ENCODE results near the gene CACNA2D3. TPM values are rescaled to one million over a fixed set of nuclear protein-coding genes. Genes with fewer than 3 reads are reported as not detected.

Gene CACNA2D3
- total RNA-seq, 4 donors from 2014 or later, result 0.83 to 5.0 (median 2.5) TPM

- H3K36me3 ChIP-seq, result no peaks in the 10 kb centered on the region
- no peaks in the 10 kb centered on the region for H3K27me3 ChIP-seq
- H3K4me3 ChIP-seq, result peak overlapping the region in 1 of 2 donors; percentile 3
- H3K27ac ChIP-seq, result peak overlapping the region; percentile 83 to 89
- peak; percentile 68 to 80 for DNase-seq
- intact Hi-C loops (cut with DNase I; ENCODE audit: low total_unique reads), result no loop called here
- no peaks in the 10 kb centered on the region for H3K9me3 ChIP-seq
- no peak for TF ChIP-seq POLR2A (IDR thresholded peaks at IDR 0.05)
- no peaks in the 10 kb centered on the region for H3K4me1 ChIP-seq
These were observed 538.4 kb downstream of the CACNA2D3 start for GRCh38 chr3:54660714-54661132.

DNA sequence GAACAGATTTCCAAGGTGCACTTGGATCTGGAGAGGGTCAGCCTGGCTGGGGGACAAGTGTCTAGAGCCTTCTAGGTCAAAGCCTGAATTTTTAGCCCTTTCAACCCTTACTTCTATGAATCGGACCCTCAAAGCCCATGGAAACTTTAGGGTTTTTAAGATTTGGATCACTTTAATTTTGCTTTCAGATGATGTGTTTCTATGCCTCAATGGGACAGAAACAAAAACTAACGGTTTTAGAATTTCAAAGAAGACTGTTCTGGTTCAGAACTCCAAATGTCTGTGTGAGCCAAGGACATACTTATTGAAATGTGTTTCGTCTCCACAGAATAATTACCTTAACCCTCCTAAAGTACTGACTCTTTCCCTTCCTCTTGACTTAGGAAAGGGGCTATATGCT lies 538.8 kb downstream of the CACNA2D3 start:
- peak overlapping the region; percentile 83 to 89 for H3K27ac ChIP-seq

GRCh38 chr3:54663501-54664011 lies 541.2 kb downstream of the CACNA2D3 start:
- Histone ChIP-seq H3K27me3 (no peaks in the 10 kb centered on the region), H3K4me1 (no peaks in the 10 kb centered on the region), H3K4me3 (no peak overlapping the region), H3K9me3 (no peaks in the 10 kb centered on the region), H3K27ac (peak overlapping the region; percentile 16 to 46), H3K36me3 (no peaks in the 10 kb centered on the region)
- peak; percentile 18 to 22 for DNase-seq
- TF ChIP-seq POLR2A (IDR thresholded peaks at IDR 0.05), result no peak
- TF ChIP-seq, protein P1, sequence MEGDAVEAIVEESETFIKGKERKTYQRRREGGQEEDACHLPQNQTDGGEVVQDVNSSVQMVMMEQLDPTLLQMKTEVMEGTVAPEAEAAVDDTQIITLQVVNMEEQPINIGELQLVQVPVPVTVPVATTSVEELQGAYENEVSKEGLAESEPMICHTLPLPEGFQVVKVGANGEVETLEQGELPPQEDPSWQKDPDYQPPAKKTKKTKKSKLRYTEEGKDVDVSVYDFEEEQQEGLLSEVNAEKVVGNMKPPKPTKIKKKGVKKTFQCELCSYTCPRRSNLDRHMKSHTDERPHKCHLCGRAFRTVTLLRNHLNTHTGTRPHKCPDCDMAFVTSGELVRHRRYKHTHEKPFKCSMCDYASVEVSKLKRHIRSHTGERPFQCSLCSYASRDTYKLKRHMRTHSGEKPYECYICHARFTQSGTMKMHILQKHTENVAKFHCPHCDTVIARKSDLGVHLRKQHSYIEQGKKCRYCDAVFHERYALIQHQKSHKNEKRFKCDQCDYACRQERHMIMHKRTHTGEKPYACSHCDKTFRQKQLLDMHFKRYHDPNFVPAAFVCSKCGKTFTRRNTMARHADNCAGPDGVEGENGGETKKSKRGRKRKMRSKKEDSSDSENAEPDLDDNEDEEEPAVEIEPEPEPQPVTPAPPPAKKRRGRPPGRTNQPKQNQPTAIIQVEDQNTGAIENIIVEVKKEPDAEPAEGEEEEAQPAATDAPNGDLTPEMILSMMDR (IDR thresholded peaks at IDR 0.05), result no peak
- intact Hi-C loops (cut with DNase I; ENCODE audit: low total_unique reads), result no loop called here

More for the DNA sequence above, 538.8 kb downstream of the CACNA2D3 start:
- TF ChIP-seq POLR2A (IDR thresholded peaks at IDR 0.05), result no peak
- TF ChIP-seq, protein P1 (IDR thresholded peaks at IDR 0.05), result no peak
- DNase-seq, result no peak
- Histone ChIP-seq H3K4me1 (no peaks in the 10 kb centered on the region), H3K9me3 (no peaks in the 10 kb centered on the region), H3K36me3 (no peaks in the 10 kb centered on the region), H3K27me3 (no peaks in the 10 kb centered on the region), H3K4me3 (peak overlapping the region in 1 of 2 donors; percentile 3)
- intact Hi-C loops (cut with DNase I; ENCODE audit: low total_unique reads), result no loop called here

GRCh38 chr3:54665016-54665600 lies 542.8 kb downstream of the CACNA2D3 start:
- no peaks in the 10 kb centered on the region for H3K36me3 ChIP-seq
- H3K4me3 ChIP-seq, result no peak overlapping the region
- H3K27me3 ChIP-seq, result no peaks in the 10 kb centered on the region
- H3K4me1 ChIP-seq, result no peaks in the 10 kb centered on the region
- H3K9me3 ChIP-seq, result no peaks in the 10 kb centered on the region
- intact Hi-C loops (cut with DNase I; ENCODE audit: low total_unique reads), result no loop called here
- TF ChIP-seq, protein P1 (IDR thresholded peaks at IDR 0.05), result no peak
- TF ChIP-seq POLR2A (IDR thresholded peaks at IDR 0.05), result no peak
- no peak for DNase-seq
- H3K27ac ChIP-seq, result no peak overlapping the region

GRCh38 chr3:54668236-54668635 lies 545.9 kb downstream of the CACNA2D3 start:
- intact Hi-C loops (cut with DNase I; ENCODE audit: low total_unique reads), result no loop called here
- no peak for TF ChIP-seq POLR2A (IDR thresholded peaks at IDR 0.05)
- TF ChIP-seq, protein P1 (IDR thresholded peaks at IDR 0.05), result no peak

More at GRCh38 chr3:54668236-54668635, 545.9 kb downstream of the CACNA2D3 start:
- H3K36me3 ChIP-seq, result no peaks in the 10 kb centered on the region
- no peaks in the 10 kb centered on the region for H3K27me3 ChIP-seq
- no peaks in the 10 kb centered on the region for H3K9me3 ChIP-seq
- no peak overlapping the region for H3K27ac ChIP-seq
- no peaks in the 10 kb centered on the region for H3K4me1 ChIP-seq
- H3K4me3 ChIP-seq, result no peak overlapping the region
- no peak for DNase-seq

Measured in uterus (tissue), 4 donors.